Tibial nerve (tissue), 3 donors: ENCODE measurements around the gene MRPL38.

ENCODE experiments used
- POLR2A ChIP-seq, 2 donors: fragments of 450-650 bp; IDR thresholded peaks; one replicate each; pipeline ENCODE4 v1.6.1; 2017; ENCODE audit warnings: antibody characterized with exemption in 2 of 2, mild to moderate bottlenecking in 2 of 2, moderate library complexity in 2 of 2
- TF ChIP-seq, protein P1 (sequence below), 5 experiments: fragments of 200-600 bp in 3 of 5; fragments of 450-650 bp in 2 of 5; sonication (generic) in 3 of 5; IDR thresholded peaks; one replicate each; pipeline ENCODE4 v1.5.1; 2016 to 2019; ENCODE audit warnings: antibody characterized with exemption in 5 of 5, mild to moderate bottlenecking in 3 of 5, moderate library complexity in 2 of 5

GRCh38 chr17:75894049-75894733, 10.5 kb downstream of the MRPL38 start:
- TF ChIP-seq, protein P1, sequence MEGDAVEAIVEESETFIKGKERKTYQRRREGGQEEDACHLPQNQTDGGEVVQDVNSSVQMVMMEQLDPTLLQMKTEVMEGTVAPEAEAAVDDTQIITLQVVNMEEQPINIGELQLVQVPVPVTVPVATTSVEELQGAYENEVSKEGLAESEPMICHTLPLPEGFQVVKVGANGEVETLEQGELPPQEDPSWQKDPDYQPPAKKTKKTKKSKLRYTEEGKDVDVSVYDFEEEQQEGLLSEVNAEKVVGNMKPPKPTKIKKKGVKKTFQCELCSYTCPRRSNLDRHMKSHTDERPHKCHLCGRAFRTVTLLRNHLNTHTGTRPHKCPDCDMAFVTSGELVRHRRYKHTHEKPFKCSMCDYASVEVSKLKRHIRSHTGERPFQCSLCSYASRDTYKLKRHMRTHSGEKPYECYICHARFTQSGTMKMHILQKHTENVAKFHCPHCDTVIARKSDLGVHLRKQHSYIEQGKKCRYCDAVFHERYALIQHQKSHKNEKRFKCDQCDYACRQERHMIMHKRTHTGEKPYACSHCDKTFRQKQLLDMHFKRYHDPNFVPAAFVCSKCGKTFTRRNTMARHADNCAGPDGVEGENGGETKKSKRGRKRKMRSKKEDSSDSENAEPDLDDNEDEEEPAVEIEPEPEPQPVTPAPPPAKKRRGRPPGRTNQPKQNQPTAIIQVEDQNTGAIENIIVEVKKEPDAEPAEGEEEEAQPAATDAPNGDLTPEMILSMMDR (IDR thresholded peaks at IDR 0.05) = peak in 1 of 5 experiments; percentile 30
- no peak for TF ChIP-seq POLR2A (IDR thresholded peaks at IDR 0.05)
